Mesenchymal stem cell (in vitro differentiated cells and primary cell): ENCODE data around the gene DMBT1.

Source experiments
- DNase-seq: peaks from one replicate; pipeline ENCODE4 v3.0.0-alpha.2; 2013
- H2AFZ ChIP-seq: one replicate; pipeline ENCODE4 v1.6.1; 2013; ENCODE audit warnings: low read depth, mild to moderate bottlenecking, control low read depth, inconsistent platforms, low read length, moderate library complexity
- H2AK5ac ChIP-seq: 2 replicates; pipeline ENCODE4 v1.6.1; 2013; ENCODE audit warnings: low read length, moderate library complexity, mild to moderate bottlenecking, inconsistent platforms; ENCODE audit not compliant: severe bottlenecking
- H2BK120ac ChIP-seq: one replicate; pipeline ENCODE4 v1.6.1; 2013; ENCODE audit warnings: low read depth, mild to moderate bottlenecking, inconsistent platforms, low read length, moderate library complexity
- H2BK12ac ChIP-seq, 2 experiments: one replicate each; pipeline ENCODE4 v1.6.1; 2013; ENCODE audit warnings: inconsistent platforms in 2 of 2, low read length in 2 of 2, mild to moderate bottlenecking in 2 of 2, moderate library complexity in 2 of 2, control low read depth in 1 of 2
- H2BK15ac ChIP-seq: one replicate; pipeline ENCODE4 v1.6.1; 2013; ENCODE audit warnings: mild to moderate bottlenecking, low read depth, inconsistent platforms; ENCODE audit not compliant: poor library complexity, severe bottlenecking
- H2BK5ac ChIP-seq: 2 replicates; pipeline ENCODE4 v1.6.1; 2013; ENCODE audit warnings: low read depth, mild to moderate bottlenecking, low read length, control low read depth, inconsistent platforms; ENCODE audit not compliant: poor library complexity, severe bottlenecking
- H3K14ac ChIP-seq, 2 experiments: one replicate each; pipeline ENCODE4 v1.6.1; 2013; ENCODE audit warnings: inconsistent platforms in 2 of 2, low read length in 2 of 2, control low read depth in 1 of 2, mild to moderate bottlenecking in 1 of 2, moderate library complexity in 1 of 2
- H3K18ac ChIP-seq, 2 experiments: one replicate each; pipeline ENCODE4 v1.6.1; 2013; ENCODE audit warnings: inconsistent platforms in 2 of 2, low read length in 2 of 2, control low read depth in 1 of 2, low read depth in 1 of 2, mild to moderate bottlenecking in 1 of 2
- H3K23ac ChIP-seq, 2 experiments: one replicate each; pipeline ENCODE4 v1.6.1; 2013; ENCODE audit warnings: inconsistent platforms in 2 of 2, low read length in 2 of 2, mild to moderate bottlenecking in 2 of 2, moderate library complexity in 2 of 2, control low read depth in 1 of 2
- H3K27ac ChIP-seq: 2 replicates; pipeline ENCODE4 v1.5.1; 2013; ENCODE audit warnings: mild to moderate bottlenecking, moderate library complexity, low read length, control low read depth, inconsistent platforms; ENCODE audit not compliant: poor library complexity, severe bottlenecking
- H3K27me3 ChIP-seq, 2 experiments: 2 replicates each; pipeline versions ENCODE4 v1.6.1 to v1.7.0; 2013; ENCODE audit warnings: low read length in 2 of 2, mild to moderate bottlenecking in 2 of 2, moderate library complexity in 2 of 2, control low read depth in 1 of 2, inconsistent platforms in 1 of 2; ENCODE audit not compliant: control insufficient read depth in 1 of 2, insufficient read depth in 1 of 2
- H3K36me3 ChIP-seq, 2 experiments: 2 replicates each; pipeline versions ENCODE4 v1.6.1 to v1.7.0; 2013; ENCODE audit warnings: low read length in 2 of 2, control low read depth in 1 of 2, inconsistent platforms in 1 of 2, low read depth in 1 of 2, mild to moderate bottlenecking in 1 of 2; ENCODE audit not compliant: insufficient read depth in 2 of 2, control insufficient read depth in 1 of 2
- H3K4ac ChIP-seq, 2 experiments: one replicate each; pipeline ENCODE4 v1.6.1; 2013; ENCODE audit warnings: inconsistent platforms in 2 of 2, low read length in 2 of 2, mild to moderate bottlenecking in 2 of 2, moderate library complexity in 2 of 2, control low read depth in 1 of 2, low read depth in 1 of 2
- H3K4me1 ChIP-seq: 2 replicates; pipeline ENCODE4 v1.6.1; 2013; ENCODE audit warnings: low read depth, low read length, control low read depth; ENCODE audit not compliant: control insufficient read depth, insufficient read depth
- H3K4me2 ChIP-seq: 2 replicates; pipeline ENCODE4 v1.6.1; 2013; ENCODE audit warnings: low read length, mild to moderate bottlenecking, inconsistent platforms; ENCODE audit not compliant: poor library complexity, severe bottlenecking
- H3K4me3 ChIP-seq, 2 experiments: 2 replicates each; pipeline versions ENCODE4 v1.5.1 to v1.7.0; 2013; ENCODE audit warnings: low read length in 2 of 2, mild to moderate bottlenecking in 2 of 2, control low read depth in 1 of 2, low read depth in 1 of 2; ENCODE audit not compliant: insufficient read depth in 1 of 2
- H3K79me1 ChIP-seq: replicated peaks from 2 replicates; pipeline ENCODE4 v1.6.1; 2013; ENCODE audit warnings: mild to moderate bottlenecking, control low read depth, low read length, inconsistent platforms; ENCODE audit not compliant: poor library complexity, severe bottlenecking
- H3K9ac ChIP-seq: 2 replicates; pipeline ENCODE4 v1.7.0; 2013; ENCODE audit warnings: mild to moderate bottlenecking, low read length, moderate library complexity
- H3K9me3 ChIP-seq: 2 replicates; pipeline ENCODE4 v1.7.0; 2013; ENCODE audit warnings: mild to moderate bottlenecking, low read length; ENCODE audit not compliant: control insufficient read depth
- H4K8ac ChIP-seq: one replicate; pipeline ENCODE4 v1.6.1; 2013; ENCODE audit warnings: inconsistent platforms, mild to moderate bottlenecking, low read length, moderate library complexity
- H4K91ac ChIP-seq: one replicate; pipeline ENCODE4 v1.6.1; 2013; ENCODE audit warnings: mild to moderate bottlenecking, low read length, inconsistent platforms
- WGBS: methylation state at CpG from one replicate; pipeline ENCODE4 v1.1.7; 2013; ENCODE audit warnings: mixed read lengths; 5-methylcytosine and 5-hydroxymethylcytosine counted together

Gene DMBT1

DNA sequence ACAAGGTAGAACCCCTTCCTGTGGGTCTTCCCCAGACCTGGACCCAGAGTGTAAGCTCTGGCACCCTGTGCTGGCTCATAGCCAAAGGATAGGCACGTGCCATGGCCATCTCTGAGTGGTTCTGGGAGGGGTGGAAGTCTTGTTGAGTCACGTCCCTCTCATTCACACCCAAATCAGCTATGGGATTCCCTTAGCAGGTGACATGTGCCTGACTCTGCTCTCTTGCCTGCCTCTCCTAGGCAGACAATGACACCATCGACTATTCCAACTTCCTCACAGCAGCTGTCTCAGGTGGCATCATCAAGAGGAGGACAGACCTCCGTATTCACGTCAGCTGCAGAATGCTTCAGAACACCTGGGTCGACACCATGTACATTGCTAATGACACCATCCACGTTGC lies 79.2 kb downstream of the DMBT1 start:
- no peak overlapping the region for H4K91ac ChIP-seq
- H2BK5ac ChIP-seq: no peak overlapping the region
- no peak overlapping the region for H2BK12ac ChIP-seq
- H3K79me1 ChIP-seq: no peaks in the 10 kb centered on the region
- no peak overlapping the region for H3K4me2 ChIP-seq
- H3K9ac ChIP-seq: no peak overlapping the region
- H3K4ac ChIP-seq: no peak overlapping the region
- H2AK5ac ChIP-seq: no peak overlapping the region
- no peak overlapping the region for H3K4me3 ChIP-seq
- H3K14ac ChIP-seq: no peak overlapping the region
- no peak overlapping the region for H2AFZ ChIP-seq
- no peak overlapping the region for H2BK120ac ChIP-seq
- no peak overlapping the region for H3K27ac ChIP-seq
- no peak overlapping the region for H3K23ac ChIP-seq
- H3K27me3 ChIP-seq: peaks cover 0 to 53% of the 10 kb centered on the region in 2 experiments
- no peaks in the 10 kb centered on the region for H3K9me3 ChIP-seq
- H3K4me1 ChIP-seq: no peaks in the 10 kb centered on the region
- H2BK15ac ChIP-seq: no peak overlapping the region
- DNase-seq: no peak
- H3K36me3 ChIP-seq: no peaks in the 10 kb centered on the region
- no peak overlapping the region for H3K18ac ChIP-seq
- 66% methylated on average over 7 of the region's 7 CpGs for WGBS
- no peak overlapping the region for H4K8ac ChIP-seq

- H3K4me3 ChIP-seq: no peak overlapping the region
- H3K4me1 ChIP-seq: no peaks in the 10 kb centered on the region
- H3K23ac ChIP-seq: no peak overlapping the region
- no peak overlapping the region for H2AFZ ChIP-seq
- 51% methylated on average over 3 of the region's 3 CpGs for WGBS
- no peak overlapping the region for H3K4ac ChIP-seq
- H2BK5ac ChIP-seq: no peak overlapping the region
- no peak overlapping the region for H4K91ac ChIP-seq
- H3K9me3 ChIP-seq: no peaks in the 10 kb centered on the region
- H3K27ac ChIP-seq: no peak overlapping the region
- no peak overlapping the region for H3K14ac ChIP-seq
- H4K8ac ChIP-seq: no peak overlapping the region
- no peaks in the 10 kb centered on the region for H3K36me3 ChIP-seq
- no peak overlapping the region for H3K9ac ChIP-seq
- H2BK15ac ChIP-seq: no peak overlapping the region
- H2BK12ac ChIP-seq: no peak overlapping the region
- H3K27me3 ChIP-seq: peaks cover 0 to 57% of the 10 kb centered on the region in 2 experiments
- no peaks in the 10 kb centered on the region for H3K79me1 ChIP-seq
- no peak for DNase-seq
- H3K4me2 ChIP-seq: no peak overlapping the region
- H3K18ac ChIP-seq: no peak overlapping the region
- H2BK120ac ChIP-seq: no peak overlapping the region
- no peak overlapping the region for H2AK5ac ChIP-seq
Observed at GRCh38 chr10:122640921-122641320, 80.4 kb downstream of the DMBT1 start.

- H3K14ac ChIP-seq: no peak overlapping the region
- DNase-seq: no peak
- H3K4ac ChIP-seq: no peak overlapping the region
- H3K36me3 ChIP-seq: no peaks in the 10 kb centered on the region
- H3K9ac ChIP-seq: no peak overlapping the region
- H3K4me2 ChIP-seq: no peak overlapping the region
- no peak overlapping the region for H2BK120ac ChIP-seq
- no peaks in the 10 kb centered on the region for H3K9me3 ChIP-seq
- no peak overlapping the region for H2BK12ac ChIP-seq
- 88% methylated on average over 31 of the region's 31 CpGs for WGBS
- no peak overlapping the region for H4K8ac ChIP-seq
- H2BK5ac ChIP-seq: no peak overlapping the region
- H2AK5ac ChIP-seq: no peak overlapping the region
- no peak overlapping the region for H3K27ac ChIP-seq
- H3K4me3 ChIP-seq: no peak overlapping the region
- no peak overlapping the region for H4K91ac ChIP-seq
- H3K18ac ChIP-seq: no peak overlapping the region
- no peak overlapping the region for H2AFZ ChIP-seq
- no peaks in the 10 kb centered on the region for H3K4me1 ChIP-seq
- no peaks in the 10 kb centered on the region for H3K79me1 ChIP-seq
- peaks cover 0 to 63% of the 10 kb centered on the region in 2 experiments for H3K27me3 ChIP-seq
- no peak overlapping the region for H3K23ac ChIP-seq
- no peak overlapping the region for H2BK15ac ChIP-seq
Observed at GRCh38 chr10:122642726-122643605, 82.4 kb downstream of the DMBT1 start.

GRCh38 chr10:122643931-122644534 lies 83.5 kb downstream of the DMBT1 start:
- H3K27me3 ChIP-seq: peaks cover 0 to 71% of the 10 kb centered on the region in 2 experiments
- H3K18ac ChIP-seq: no peak overlapping the region
- no peak overlapping the region for H2BK15ac ChIP-seq
- H3K4ac ChIP-seq: no peak overlapping the region
- no peaks in the 10 kb centered on the region for H3K79me1 ChIP-seq
- H2AFZ ChIP-seq: no peak overlapping the region
- H2BK5ac ChIP-seq: no peak overlapping the region
- no peaks in the 10 kb centered on the region for H3K4me1 ChIP-seq
- no peak overlapping the region for H2AK5ac ChIP-seq
- H3K9ac ChIP-seq: no peak overlapping the region
- H3K4me2 ChIP-seq: no peak overlapping the region
- no peak for DNase-seq
- H3K9me3 ChIP-seq: no peaks in the 10 kb centered on the region
- H3K4me3 ChIP-seq: no peak overlapping the region
- H3K23ac ChIP-seq: no peak overlapping the region
- no peak overlapping the region for H3K14ac ChIP-seq
- no peak overlapping the region for H3K27ac ChIP-seq
- 82% methylated on average over 11 of the region's 13 CpGs for WGBS
- no peaks in the 10 kb centered on the region for H3K36me3 ChIP-seq
- H2BK120ac ChIP-seq: no peak overlapping the region
- no peak overlapping the region for H4K91ac ChIP-seq
- H2BK12ac ChIP-seq: no peak overlapping the region
- H4K8ac ChIP-seq: no peak overlapping the region
